ENCODE measurements around the gene SPRED3.

DNA sequence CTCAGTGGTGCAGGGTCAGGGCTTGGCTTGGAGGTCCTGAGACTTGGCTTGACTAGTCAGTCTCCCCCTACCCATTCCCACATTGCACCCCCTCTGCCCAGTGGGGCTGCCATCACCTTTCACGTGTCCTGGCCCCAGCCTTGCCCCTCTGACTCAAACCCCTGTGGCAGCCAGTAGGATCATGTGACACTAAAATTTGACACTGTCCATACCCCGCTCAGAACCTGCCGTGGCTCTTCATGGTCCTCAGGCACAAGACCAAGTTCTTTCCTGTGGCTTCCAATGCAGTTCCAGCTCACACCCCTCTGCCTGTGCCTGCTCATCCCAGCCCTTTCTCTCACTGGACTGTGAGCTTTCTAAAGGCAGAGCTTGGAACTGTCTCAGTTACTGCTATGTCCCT, 11.9 kb upstream of the SPRED3 start:
- TF ChIP-seq, protein P1, sequence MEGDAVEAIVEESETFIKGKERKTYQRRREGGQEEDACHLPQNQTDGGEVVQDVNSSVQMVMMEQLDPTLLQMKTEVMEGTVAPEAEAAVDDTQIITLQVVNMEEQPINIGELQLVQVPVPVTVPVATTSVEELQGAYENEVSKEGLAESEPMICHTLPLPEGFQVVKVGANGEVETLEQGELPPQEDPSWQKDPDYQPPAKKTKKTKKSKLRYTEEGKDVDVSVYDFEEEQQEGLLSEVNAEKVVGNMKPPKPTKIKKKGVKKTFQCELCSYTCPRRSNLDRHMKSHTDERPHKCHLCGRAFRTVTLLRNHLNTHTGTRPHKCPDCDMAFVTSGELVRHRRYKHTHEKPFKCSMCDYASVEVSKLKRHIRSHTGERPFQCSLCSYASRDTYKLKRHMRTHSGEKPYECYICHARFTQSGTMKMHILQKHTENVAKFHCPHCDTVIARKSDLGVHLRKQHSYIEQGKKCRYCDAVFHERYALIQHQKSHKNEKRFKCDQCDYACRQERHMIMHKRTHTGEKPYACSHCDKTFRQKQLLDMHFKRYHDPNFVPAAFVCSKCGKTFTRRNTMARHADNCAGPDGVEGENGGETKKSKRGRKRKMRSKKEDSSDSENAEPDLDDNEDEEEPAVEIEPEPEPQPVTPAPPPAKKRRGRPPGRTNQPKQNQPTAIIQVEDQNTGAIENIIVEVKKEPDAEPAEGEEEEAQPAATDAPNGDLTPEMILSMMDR (IDR thresholded peaks at IDR 0.05; ENCODE audit: poor library complexity), result no peak
- TF ChIP-seq EZH2phosphoT487 (IDR thresholded peaks at IDR 0.05; ENCODE audit: low read depth, severe bottlenecking, unreplicated experiment) (no peak), EZH2 (IDR thresholded peaks at IDR 0.05; ENCODE audit: borderline replicate concordance) (no peak)

Measured in hepatocyte (in vitro differentiated cells).